Measurements from ENCODE around the gene UBTD1. TPM values are rescaled to one million over a fixed set of nuclear protein-coding genes. Genes with fewer than 3 reads are reported as not detected.

The UBTD1 gene
- total and polyA plus RNA-seq, 10 of the 15 experiments (the other 5 are each of a cell fraction or from before 2014, with no cell fraction given), result 0.04 to 1.5 (median 1.2) TPM; not detected in 1

GRCh38 chr10:97577701-97578100 lies 79.0 kb downstream of the UBTD1 start:
- H4K20me1 ChIP-seq (ENCODE audit: control insufficient read depth, insufficient read depth), result no peaks in the 10 kb centered on the region
- no peaks in the 10 kb centered on the region for H3K9me3 ChIP-seq (replicated peaks; ENCODE audit: control insufficient read depth, insufficient read depth, low read length)
- intact Hi-C loops (cut with micrococcal nuclease; ENCODE audit: unreplicated experiment) (no loop called here), in situ Hi-C loops (cut with MboI) (no loop called here)
- RAD21 ChIA-PET (ENCODE audit: unreplicated experiment), result no interaction called here
- H3K79me2 ChIP-seq (ENCODE audit: control insufficient read depth, insufficient read depth, low read length), result no peaks in the 10 kb centered on the region
- H3K9ac ChIP-seq (ENCODE audit: control insufficient read depth, insufficient read depth, low read length), result no peak overlapping the region
- no peaks in the 10 kb centered on the region for H3K36me3 ChIP-seq (ENCODE audit: control insufficient read depth in 2 of 2, insufficient read depth in 2 of 2, low read length in 1 of 2)
- SMC1A ChIA-PET (ENCODE audit: uncharacterized antibody, unreplicated experiment), result no interaction called here
- TF ChIP-seq ATF7 (IDR thresholded peaks at IDR 0.05; ENCODE audit: low read depth) (no peak), KAT2A (conservative IDR thresholded peaks at IDR 0.05; ENCODE audit: control insufficient read depth, low read depth, low read length) (no peak), CUX1 (IDR thresholded peaks at IDR 0.05; ENCODE audit: insufficient replicate concordance, low read depth, low read length) (no peak)
- CTCF ChIA-PET, result no interaction called here
- no peaks in the 10 kb centered on the region; a peak in 1 of 4 replicates for H3K27me3 ChIP-seq (replicated peaks in 1 of 2; ENCODE audit: control insufficient read depth in 2 of 2, insufficient read depth in 2 of 2, low read length in 1 of 2)
- H3K4me3 ChIP-seq, result no peak overlapping the region
- DNase-seq (ENCODE audit: low read depth, low spot score), result no peak
- BruUV-seq (replicated peaks), result no TSS peak
- H3K4me1 ChIP-seq (ENCODE audit: control insufficient read depth, insufficient read depth, low read length), result no peaks in the 10 kb centered on the region
- no peak overlapping the region for H2AFZ ChIP-seq (ENCODE audit: control insufficient read depth, low read depth, low read length)
- ATAC-seq, result no peak
- H3K4me2 ChIP-seq (ENCODE audit: control insufficient read depth, insufficient read depth), result no peak overlapping the region
- POLR2A ChIA-PET, result no interaction called here
- 34% methylated on average over 9 of the region's 9 CpGs for WGBS (ENCODE audit: insufficient coverage, insufficient replicate concordance, low lambda C conversion rate, missing lambda C conversion rate)
- H3K27ac ChIP-seq (ENCODE audit: control insufficient read depth, insufficient read depth), result no peak overlapping the region
- no peak for FAIRE-seq

All from GM12878 (cell line).